ENCODE results near the gene USP21. TPM values are rescaled to one million over a fixed set of nuclear protein-coding genes. Genes with fewer than 3 reads are reported as not detected.

Gene USP21
- total RNA-seq, 1 experiment from 2014 or later, result 9.7 TPM

GRCh38 chr1:161132410-161133219, 26.7 kb upstream of the USP21 start, which contains the start of gene DEDD:
TSS of gene DEDD (minus strand) at chr1:161132667. CDS start at chr1:161124462, 8,205 bp downstream.
- DNase-seq (ENCODE audit: low read depth), result peak; percentile 99

GRCh38 chr1:161133220-161133740, 26.0 kb upstream of the USP21 start:
- DNase-seq (ENCODE audit: low read depth), result no peak

GRCh38 chr1:161137881-161138280, 21.4 kb upstream of the USP21 start:
- DNase-seq (ENCODE audit: low read depth), result no peak

- DNase-seq (ENCODE audit: low read depth), result no peak
Observed at GRCh38 chr1:161138431-161138830, 20.9 kb upstream of the USP21 start.

GRCh38 chr1:161139766-161140165, 19.5 kb upstream of the USP21 start:
- peak; percentile 48 for DNase-seq (ENCODE audit: low read depth)

- DNase-seq (ENCODE audit: low read depth), result no peak
Observed at GRCh38 chr1:161140755-161141400, 18.4 kb upstream of the USP21 start.

GRCh38 chr1:161145832-161146231, 13.5 kb upstream of the USP21 start:
- DNase-seq (ENCODE audit: low read depth), result no peak

GRCh38 chr1:161153176-161153575, 6.1 kb upstream of the USP21 start:
- DNase-seq (ENCODE audit: low read depth), result no peak

- DNase-seq (ENCODE audit: low read depth), result peak; percentile 86
Observed at GRCh38 chr1:161153682-161154337, 5.5 kb upstream of the USP21 start, which contains the start of gene UFC1. TSS of gene UFC1 (plus strand) at chr1:161153978. CDS start at chr1:161153998, 20 bp downstream.

GRCh38 chr1:161157867-161158266, 1.4 kb upstream of the USP21 start:
- no peak for DNase-seq (ENCODE audit: low read depth)

GRCh38 chr1:161158316-161159010, 837 bp upstream of the USP21 start:
- no peak for DNase-seq (ENCODE audit: low read depth)

GRCh38 chr1:161159913-161160243, 578 bp downstream of the USP21 start:
- no peak for DNase-seq (ENCODE audit: low read depth)

- no peak for DNase-seq (ENCODE audit: low read depth)
Observed at GRCh38 chr1:161160671-161161145, 1.4 kb downstream of the USP21 start.

GRCh38 chr1:161161652-161162051, 2.4 kb downstream of the USP21 start:
- DNase-seq (ENCODE audit: low read depth), result no peak

- DNase-seq (ENCODE audit: low read depth), result no peak
Observed at GRCh38 chr1:161162052-161162451, 2.8 kb downstream of the USP21 start.

- no peak for DNase-seq (ENCODE audit: low read depth)
Observed at GRCh38 chr1:161162806-161163205, 3.5 kb downstream of the USP21 start.

- DNase-seq (ENCODE audit: low read depth), result no peak
Observed at GRCh38 chr1:161163793-161164192, 4.5 kb downstream of the USP21 start.

GRCh38 chr1:161164901-161165610, 5.8 kb downstream of the USP21 start:
- no peak for DNase-seq (ENCODE audit: low read depth)

GRCh38 chr1:161165742-161166668, 6.7 kb downstream of the USP21 start, which contains the start of gene PPOX:
TSS of gene PPOX (plus strand) at chr1:161166426. CDS start at chr1:161166848, 422 bp downstream.
- peak; percentile 98 for DNase-seq (ENCODE audit: low read depth)
